Kidney capillary endothelial cell (primary cell): ENCODE results near the gene LBH.
"Not testable (repeated sequence)": the region's sequence is repeated elsewhere in the genome, so short reads cannot be mapped to it uniquely, and the experiment has no call there.

Experiments used
- DNase-seq: peaks from one replicate; pipeline ENCODE4 v3.0.0-alpha.2; 2018; ENCODE audit warnings: low spot score

The LBH gene

DNA sequence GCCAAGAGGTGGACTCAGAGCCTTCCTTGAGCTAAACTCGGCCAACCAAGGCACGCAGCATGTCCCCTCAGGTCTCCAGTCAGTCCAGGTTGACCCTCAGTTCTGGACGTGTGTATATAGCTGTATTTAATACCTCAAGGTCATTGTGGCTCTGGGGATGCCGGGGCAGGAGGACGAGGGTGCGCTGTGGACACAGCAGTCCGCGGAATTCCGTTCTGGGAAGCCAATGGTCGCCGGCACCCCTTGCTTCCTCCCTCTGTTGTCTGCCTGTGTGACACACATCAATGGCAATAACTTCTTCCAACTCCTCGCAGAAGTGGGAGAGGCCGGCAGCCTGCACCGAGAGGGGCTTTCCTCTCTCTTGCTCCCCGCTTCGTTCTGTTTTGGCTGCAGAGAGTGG is 27.7 kb downstream of the LBH start:
- no peak for DNase-seq

DNA sequence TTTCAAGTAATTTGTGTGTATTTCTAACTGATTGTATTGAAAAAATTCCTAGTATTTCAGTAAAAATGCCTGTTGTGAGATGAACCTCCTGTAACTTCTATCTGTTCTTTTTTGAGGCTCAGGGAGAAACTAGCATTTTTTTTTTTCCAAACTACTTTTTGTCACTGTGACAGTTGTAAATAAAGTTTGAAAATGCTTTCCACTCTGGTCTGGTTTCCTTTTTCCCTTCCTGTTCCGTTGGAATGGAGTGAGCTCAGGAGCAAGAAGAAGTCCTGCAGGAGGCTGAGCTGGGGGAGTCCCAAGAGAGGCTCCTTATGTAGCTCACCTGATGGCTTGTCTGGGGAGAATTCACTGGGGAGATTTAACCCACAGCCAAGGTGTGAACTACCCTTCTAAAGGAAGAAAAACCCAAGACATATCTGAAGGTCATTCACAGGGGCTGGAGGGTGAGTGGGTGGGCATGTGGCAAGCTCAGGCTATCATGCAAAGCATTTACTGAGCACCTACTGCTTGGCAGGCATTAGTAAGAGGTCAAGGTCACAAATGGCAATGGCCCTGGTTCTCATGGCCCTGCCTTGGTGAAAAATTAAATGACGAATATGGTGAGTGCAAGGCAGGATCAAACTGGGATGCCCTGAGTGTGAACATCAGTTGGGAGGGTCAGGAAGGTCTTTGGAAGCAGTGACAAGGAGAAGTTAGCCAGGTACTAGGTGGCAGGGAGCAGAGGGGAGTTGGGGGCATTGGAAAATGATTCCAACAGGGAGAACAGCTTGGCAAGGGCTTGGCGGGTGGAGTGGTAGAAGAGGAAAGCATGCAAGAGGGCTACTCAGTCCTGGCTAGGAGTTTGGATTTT is 28.7 kb downstream of the LBH start:
- DNase-seq: no peak

GRCh38 chr2:30260941-30261340 is 29.6 kb downstream of the LBH start:
- DNase-seq: no peak

GRCh38 chr2:30261695-30262211 is 30.4 kb downstream of the LBH start:
- no peak for DNase-seq

DNA sequence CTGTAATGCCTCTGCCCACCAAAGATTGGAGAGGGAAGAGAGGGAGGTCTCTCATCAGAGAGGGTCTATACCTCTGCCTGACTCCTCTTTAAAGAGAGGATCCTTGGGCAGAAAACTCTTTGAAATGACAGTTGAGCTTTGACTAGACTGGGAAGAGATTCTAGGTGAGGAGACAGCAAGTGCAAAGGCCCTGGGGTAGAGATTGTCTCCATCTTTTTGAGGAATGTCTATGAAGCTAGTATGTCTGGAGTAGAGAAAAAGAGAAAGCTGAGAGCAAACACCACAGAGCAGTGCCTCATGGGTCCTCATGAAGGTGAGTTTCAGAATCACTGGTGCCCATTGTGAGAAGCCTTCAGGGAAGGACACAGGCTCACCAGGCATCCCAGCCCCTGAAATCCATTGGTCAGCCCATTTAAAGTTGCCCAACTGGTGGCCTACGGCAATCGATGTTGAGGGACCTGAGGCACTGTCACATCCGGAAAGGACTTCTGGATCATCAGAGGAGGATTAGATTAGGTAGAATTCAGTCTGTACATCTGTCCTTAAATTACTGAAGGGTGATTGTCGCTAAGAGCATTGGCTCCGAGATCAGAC is 31.5 kb downstream of the LBH start:
- no peak for DNase-seq

GRCh38 chr2:30264274-30264673 is 32.9 kb downstream of the LBH start:
- DNase-seq: no peak

- no peak for DNase-seq
Observed at GRCh38 chr2:30265052-30266015, 34.0 kb downstream of the LBH start.

GRCh38 chr2:30266051-30266621 is 34.8 kb downstream of the LBH start:
- peak; percentile 90 for DNase-seq

GRCh38 chr2:30266705-30267104 is 35.4 kb downstream of the LBH start:
- no peak for DNase-seq

- DNase-seq: no peak
Observed at GRCh38 chr2:30267161-30267975, 36.0 kb downstream of the LBH start.

DNA sequence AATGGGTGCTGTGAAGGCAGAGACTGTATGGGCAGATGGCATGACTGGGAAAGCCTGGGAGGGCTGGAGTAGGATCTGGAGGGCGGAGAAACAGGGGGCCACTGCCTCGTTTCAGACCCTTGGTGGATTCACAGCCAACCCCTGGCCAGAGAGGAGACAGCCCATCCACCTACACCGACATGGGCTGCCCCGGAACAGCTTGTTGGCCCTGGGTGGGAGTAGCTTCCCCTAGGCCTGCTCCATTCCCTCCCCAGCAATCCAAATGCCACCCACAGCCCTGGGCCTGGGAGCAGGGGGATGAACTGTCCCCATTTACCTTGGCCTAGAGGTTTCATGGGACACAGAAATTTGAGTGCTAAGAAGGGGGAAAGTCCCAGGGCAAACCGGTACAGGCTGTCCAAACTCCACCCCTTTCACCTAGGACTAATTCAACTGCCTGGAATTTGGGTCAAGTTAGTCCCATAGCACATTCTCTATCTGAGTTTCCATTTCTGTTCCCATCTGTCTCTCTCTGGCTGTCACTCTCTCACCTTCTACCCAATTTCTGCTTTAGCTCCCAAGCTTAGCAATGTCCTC is 37.0 kb downstream of the LBH start:
- no peak for DNase-seq

- not testable (repeated sequence) for DNase-seq
Observed at GRCh38 chr2:30269114-30269770, 37.9 kb downstream of the LBH start.

DNA sequence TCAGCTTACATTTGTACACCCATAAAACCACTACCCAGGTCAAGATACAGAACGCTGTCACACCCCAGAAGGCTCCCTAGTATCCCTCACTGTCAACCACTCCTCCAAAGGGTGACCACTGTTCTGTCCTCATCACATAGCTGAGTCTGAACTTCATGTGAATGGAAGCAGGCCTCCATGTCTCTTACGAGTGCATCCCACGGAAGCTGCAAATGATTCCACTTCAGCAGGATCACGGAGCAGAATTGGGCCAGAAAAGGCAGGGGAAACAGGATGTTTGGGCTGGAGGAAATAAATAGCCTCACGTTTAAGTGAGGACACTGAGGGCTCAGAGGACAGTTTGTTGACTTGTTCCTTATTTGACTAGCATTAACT is 38.4 kb downstream of the LBH start:
- DNase-seq: no peak

GRCh38 chr2:30270166-30270565 is 38.8 kb downstream of the LBH start:
- DNase-seq: no peak

DNA sequence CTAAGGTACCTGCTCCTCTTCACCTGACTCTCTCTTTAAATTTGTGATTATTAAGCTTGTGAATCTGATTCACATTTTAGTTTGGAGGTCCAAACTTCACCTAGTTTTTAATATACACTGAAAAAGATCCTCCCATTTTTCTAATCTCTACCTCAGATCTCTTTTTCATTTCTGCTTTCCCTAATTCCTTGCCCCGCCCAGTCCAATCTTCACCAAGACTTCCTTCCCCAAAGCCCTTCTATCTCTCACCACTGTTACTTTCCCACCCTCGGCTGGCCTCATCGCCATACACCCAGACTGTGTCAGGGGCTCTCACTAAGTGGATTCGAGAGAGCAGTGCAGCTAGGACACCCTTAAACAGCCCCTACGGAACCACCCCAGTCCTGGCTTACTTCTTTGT is 40.0 kb downstream of the LBH start:
- no peak for DNase-seq

- DNase-seq: no peak
Observed at GRCh38 chr2:30272286-30272685, 41.0 kb downstream of the LBH start.

GRCh38 chr2:30272761-30273573 is 41.6 kb downstream of the LBH start:
- DNase-seq: peak; percentile 90

- DNase-seq: no peak
Observed at GRCh38 chr2:30273574-30273929, 42.2 kb downstream of the LBH start.

DNA sequence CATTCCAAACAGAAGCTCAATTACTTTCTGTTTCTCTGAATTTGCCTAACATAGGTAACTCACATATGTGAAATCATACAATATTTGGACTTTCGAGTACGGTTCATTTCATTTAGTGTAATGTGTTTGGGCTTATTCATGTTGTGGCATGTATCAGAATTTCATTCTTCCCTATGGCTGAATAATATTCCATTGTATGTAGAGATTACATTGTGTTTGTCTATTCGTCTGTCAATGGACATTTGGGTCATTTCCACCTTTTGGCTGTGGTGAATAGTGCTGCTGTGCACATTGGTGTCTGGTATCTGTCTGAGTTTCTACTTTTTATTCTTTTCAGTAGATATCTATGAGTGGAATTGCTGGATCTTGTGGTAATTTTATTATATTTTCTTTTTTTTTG is 43.9 kb downstream of the LBH start:
- no peak for DNase-seq
